GM23338 (cell line): ENCODE data around the gene BTBD16. TPM values are rescaled to one million over a fixed set of nuclear protein-coding genes. Genes with fewer than 3 reads are reported as not detected.

ENCODE experiments used
- ATAC-seq: fragments of 200-7000 bp; cut with Tn5 transposase; 3 replicates; pipeline ENCODE4 v1.9.1; 2020
- DNase-seq: peaks from one replicate; pipeline ENCODE4 v3.0.0-alpha.2; 2015; ENCODE audit warnings: low spot score
- H2AFZ ChIP-seq: fragments of 200-600 bp; sonication (generic); 2 replicates; pipeline ENCODE4 v1.8.0; 2016; ENCODE audit warnings: antibody characterized with exemption, mild to moderate bottlenecking, moderate library complexity
- H3F3A ChIP-seq: fragments of 200-600 bp; sonication (generic); replicated peaks from 2 replicates; pipeline ENCODE4 v1.8.0; 2017; ENCODE audit warnings: antibody characterized with exemption, mixed run types, low read depth
- H3K27ac ChIP-seq: fragments of 200-600 bp; sonication (generic); 2 replicates; pipeline ENCODE4 v1.6.1; 2016; ENCODE audit warnings: low read depth
- H3K27me3 ChIP-seq: fragments of 200-600 bp; sonication (generic); 2 replicates; pipeline ENCODE4 v1.8.0; 2016; ENCODE audit warnings: mild to moderate bottlenecking, mixed run types, moderate library complexity; ENCODE audit not compliant: insufficient read depth
- H3K36me3 ChIP-seq: fragments of 200-600 bp; sonication (generic); 2 replicates; pipeline ENCODE4 v1.8.0; 2016; ENCODE audit warnings: mild to moderate bottlenecking; ENCODE audit not compliant: insufficient read depth
- H3K4me1 ChIP-seq: fragments of 200-600 bp; sonication (generic); 2 replicates; pipeline ENCODE4 v1.8.0; 2016; ENCODE audit warnings: mild to moderate bottlenecking, moderate library complexity; ENCODE audit not compliant: insufficient read depth
- H3K4me2 ChIP-seq: fragments of 200-600 bp; sonication (generic); 2 replicates; pipeline ENCODE4 v1.7.1; 2017; ENCODE audit warnings: mixed run types
- H3K4me3 ChIP-seq: fragments of 200-600 bp; sonication (generic); 2 replicates; pipeline ENCODE4 v1.6.1; 2016; ENCODE audit warnings: mixed run types
- H3K79me2 ChIP-seq: fragments of 200-600 bp; sonication (generic); replicated peaks from 2 replicates; pipeline ENCODE4 v1.8.0; 2017; ENCODE audit warnings: mild to moderate bottlenecking; ENCODE audit not compliant: insufficient read depth
- H3K9me2 ChIP-seq: fragments of 200-600 bp; sonication (generic); 2 replicates; pipeline ENCODE4 v1.8.0; 2017; ENCODE audit not compliant: insufficient read depth
- H4K20me1 ChIP-seq: fragments of 200-600 bp; sonication (generic); replicated peaks from 2 replicates; pipeline ENCODE4 v1.8.0; 2017; ENCODE audit warnings: mild to moderate bottlenecking; ENCODE audit not compliant: insufficient read depth
- H3K27ac Mint-ChIP-seq: 2 replicates; pipeline ENCODE4 v1.8.0; 2020; ENCODE audit warnings: inconsistent platforms, mild to moderate bottlenecking, moderate library complexity, mixed read lengths
- H3K27me3 Mint-ChIP-seq: 3 replicates; pipeline ENCODE4 v1.8.0; 2022; ENCODE audit warnings: low read depth, mild to moderate bottlenecking, moderate library complexity, mixed read lengths, inconsistent platforms; ENCODE audit not compliant: insufficient read depth, poor library complexity
- H3K36me3 Mint-ChIP-seq: 3 replicates; pipeline ENCODE4 v1.8.0; 2021; ENCODE audit warnings: low read depth, mild to moderate bottlenecking, inconsistent platforms, moderate library complexity, mixed read lengths
- H3K4me1 Mint-ChIP-seq: 3 replicates; pipeline ENCODE4 v1.8.0; 2020; ENCODE audit warnings: mild to moderate bottlenecking, inconsistent platforms, mixed read lengths
- H3K4me3 Mint-ChIP-seq: 3 replicates; pipeline ENCODE4 v1.8.0; 2021; ENCODE audit warnings: moderate library complexity, mild to moderate bottlenecking, inconsistent platforms, mixed read lengths
- H3K9me3 Mint-ChIP-seq: 3 replicates; pipeline ENCODE4 v1.8.0; 2020; ENCODE audit warnings: moderate library complexity, mild to moderate bottlenecking, inconsistent platforms, mixed read lengths
- CREB1 ChIP-seq: fragments of 250-450 bp; sonication (Bioruptor Pico); IDR thresholded peaks from 2 replicates; pipeline ENCODE4 v1.5.0; 2020; ENCODE audit warnings: low read depth, mild to moderate bottlenecking, moderate library complexity
- CTCF ChIP-seq, 2 experiments: fragments of 200-600 bp in 1 of 2; sonication (generic) in 1 of 2; conservative IDR thresholded peaks; 2 replicates each; pipeline versions ENCODE4 v1.5.1 to v1.6.1; 2016 to 2017; ENCODE audit warnings: antibody characterized with exemption in 2 of 2, low read depth in 2 of 2, mild to moderate bottlenecking in 2 of 2, moderate library complexity in 1 of 2
- ETS1 ChIP-seq: IDR thresholded peaks from 2 replicates; pipeline ENCODE4 v1.6.1; 2016; ENCODE audit warnings: antibody characterized with exemption
- EZH2 ChIP-seq: fragments of 200-600 bp; sonication (generic); IDR thresholded peaks from one replicate; pipeline ENCODE4 v1.8.0; 2017; ENCODE audit warnings: antibody characterized with exemption, mild to moderate bottlenecking, low read depth; ENCODE audit not compliant: unreplicated experiment
- EZH2phosphoT487 ChIP-seq: fragments of 200-600 bp; sonication (generic); IDR thresholded peaks from one replicate; pipeline ENCODE4 v1.8.1; 2018; ENCODE audit warnings: antibody characterized with exemption; ENCODE audit not compliant: unreplicated experiment
- POLR2AphosphoS5 ChIP-seq: IDR thresholded peaks from 2 replicates; pipeline ENCODE4 v1.6.1; 2016; ENCODE audit warnings: antibody characterized with exemption, low read depth
- ZNF114 ChIP-seq: fragments of 250-450 bp; sonication (Bioruptor Pico); IDR thresholded peaks from 2 replicates; pipeline ENCODE4 v1.5.0; 2020; ENCODE audit warnings: mild to moderate bottlenecking, moderate library complexity
- ZNF331 ChIP-seq: fragments of 250-450 bp; sonication (Bioruptor Pico); IDR thresholded peaks from 2 replicates; pipeline ENCODE4 v1.5.0; 2020; ENCODE audit warnings: low read depth, mild to moderate bottlenecking, moderate library complexity
- polyA plus RNA-seq: library from polyadenylated mRNA; unstranded; fragments of >200 nt; fragmentation: Nextera tagmentation; extraction: Ambion mirVana; gene quantifications from 2 replicates; pipeline ENCODE4 v1.2.1, GENCODE V29; 2016
- total RNA-seq: library from RNA; depleted of rRNA; stranded (reverse); fragments of >200 nt; shearing (Covaris generic); gene quantifications from 2 replicates; pipeline ENCODE4 v1.2.3, GENCODE V29; 2014
- TF ChIP-seq, protein P1 (sequence below): IDR thresholded peaks from one replicate; pipeline ENCODE4 v1.6.1; 2018; ENCODE audit warnings: antibody characterized with exemption; ENCODE audit not compliant: unreplicated experiment

BTBD16 gene
- total and polyA plus RNA-seq, 2 experiments from 2014 or later: not detected

- TF ChIP-seq POLR2AphosphoS5 (no peak), ZNF114 (no peak), CTCF (conservative IDR thresholded peaks at IDR 0.05; ENCODE audit: low read depth in 2 of 2) (no peak), ZNF331 (no peak), EZH2phosphoT487 (no peak)
- TF ChIP-seq, protein P1, sequence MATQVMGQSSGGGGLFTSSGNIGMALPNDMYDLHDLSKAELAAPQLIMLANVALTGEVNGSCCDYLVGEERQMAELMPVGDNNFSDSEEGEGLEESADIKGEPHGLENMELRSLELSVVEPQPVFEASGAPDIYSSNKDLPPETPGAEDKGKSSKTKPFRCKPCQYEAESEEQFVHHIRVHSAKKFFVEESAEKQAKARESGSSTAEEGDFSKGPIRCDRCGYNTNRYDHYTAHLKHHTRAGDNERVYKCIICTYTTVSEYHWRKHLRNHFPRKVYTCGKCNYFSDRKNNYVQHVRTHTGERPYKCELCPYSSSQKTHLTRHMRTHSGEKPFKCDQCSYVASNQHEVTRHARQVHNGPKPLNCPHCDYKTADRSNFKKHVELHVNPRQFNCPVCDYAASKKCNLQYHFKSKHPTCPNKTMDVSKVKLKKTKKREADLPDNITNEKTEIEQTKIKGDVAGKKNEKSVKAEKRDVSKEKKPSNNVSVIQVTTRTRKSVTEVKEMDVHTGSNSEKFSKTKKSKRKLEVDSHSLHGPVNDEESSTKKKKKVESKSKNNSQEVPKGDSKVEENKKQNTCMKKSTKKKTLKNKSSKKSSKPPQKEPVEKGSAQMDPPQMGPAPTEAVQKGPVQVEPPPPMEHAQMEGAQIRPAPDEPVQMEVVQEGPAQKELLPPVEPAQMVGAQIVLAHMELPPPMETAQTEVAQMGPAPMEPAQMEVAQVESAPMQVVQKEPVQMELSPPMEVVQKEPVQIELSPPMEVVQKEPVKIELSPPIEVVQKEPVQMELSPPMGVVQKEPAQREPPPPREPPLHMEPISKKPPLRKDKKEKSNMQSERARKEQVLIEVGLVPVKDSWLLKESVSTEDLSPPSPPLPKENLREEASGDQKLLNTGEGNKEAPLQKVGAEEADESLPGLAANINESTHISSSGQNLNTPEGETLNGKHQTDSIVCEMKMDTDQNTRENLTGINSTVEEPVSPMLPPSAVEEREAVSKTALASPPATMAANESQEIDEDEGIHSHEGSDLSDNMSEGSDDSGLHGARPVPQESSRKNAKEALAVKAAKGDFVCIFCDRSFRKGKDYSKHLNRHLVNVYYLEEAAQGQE: no peak
These were observed 92.8 kb downstream of the BTBD16 start (continued) for GRCh38 chr10:122363722-122364463.

DNA sequence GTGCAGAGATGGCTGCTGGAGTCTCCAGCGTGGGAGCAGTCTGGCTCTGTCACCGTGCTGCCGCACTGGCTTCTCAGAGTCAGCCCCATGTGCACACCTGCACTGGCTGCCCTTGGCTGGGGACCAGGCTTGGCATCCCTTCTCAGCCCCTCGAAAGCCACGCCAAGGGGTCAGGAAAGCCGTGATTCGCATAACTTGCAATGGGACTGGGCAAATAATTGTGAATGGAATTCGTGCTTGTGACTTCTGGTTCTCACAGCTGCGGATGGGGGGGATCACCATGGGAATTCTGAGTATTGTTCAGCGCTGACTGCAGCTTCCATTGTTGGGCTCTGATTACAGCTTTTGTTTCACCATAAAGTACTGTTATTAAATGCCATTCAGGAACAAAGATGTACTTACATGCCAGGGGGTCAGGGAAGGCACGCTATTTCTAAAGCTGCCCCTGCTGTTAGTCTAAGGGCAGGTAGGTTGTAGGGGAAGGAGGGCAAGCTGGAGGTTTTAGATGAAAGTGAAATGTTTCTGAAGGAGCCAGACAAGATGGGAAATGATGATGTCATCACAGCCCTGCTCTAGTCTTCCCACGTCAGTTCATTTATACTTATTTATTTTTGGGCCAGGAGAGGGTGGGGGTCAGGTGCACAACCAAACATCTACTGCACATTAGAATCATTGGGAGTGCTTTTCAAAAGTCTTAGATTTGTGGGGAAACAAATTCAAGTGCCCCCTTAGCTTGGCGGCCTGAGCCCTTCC is 97.6 kb downstream of the BTBD16 start:
- peak; percentile 67 for ATAC-seq
- Histone ChIP-seq H3K4me2 (no peak overlapping the region), H3K4me3 (no peak overlapping the region), H3K9me2 (no peaks in the 10 kb centered on the region), H4K20me1 (no peaks in the 10 kb centered on the region), H3K36me3 (no peaks in the 10 kb centered on the region), H3K79me2 (no peaks in the 10 kb centered on the region), H2AFZ (peak overlapping the region; percentile 79; the same call in 1 of the 2 replicates), H3F3A (no peaks in the 10 kb centered on the region), H3K27ac (no peak overlapping the region), H3K27me3 (peaks cover 13% of the 10 kb centered on the region), H3K4me1 (no peaks in the 10 kb centered on the region; the same call in 1 of the 2 replicates)
- Mint-ChIP-seq H3K36me3 (no peaks in the 10 kb centered on the region; the same call in 2 of the 3 replicates), H3K9me3 (0 out of 3 replicates have a peak, but pooled peaks cover 5% of the 10 kb centered on the region), H3K4me3 (no peak overlapping the region), H3K27me3 (peaks cover 10% of the 10 kb centered on the region), H3K27ac (no peak overlapping the region), H3K4me1 (peaks cover 20% of the 10 kb centered on the region)
- peak; percentile 25 for DNase-seq
- TF ChIP-seq ETS1 (no peak), EZH2 (no peak), CREB1 (CRISPR knock-in tag) (no peak)
